Small intestine (tissue), 16 donors: ENCODE data around the gene GALNT17. TPM values are rescaled to one million over a fixed set of nuclear protein-coding genes. Genes with fewer than 3 reads are reported as not detected.

ENCODE experiments used
- DNase-seq, 2 donors: peaks; one replicate each; pipeline versions ENCODE4 v3.0.0 to v3.0.0-alpha.2; 2013
- FAIRE-seq: peaks from 2 replicates; lab custom pipeline; 2012; peaks lifted over from hg19 to GRCh38; lab: Jason Lieb, UNC
- H3K27ac ChIP-seq, 3 donors: one replicate each; pipeline ENCODE4 v1.5.1; 2013; ENCODE audit warnings: low read length in 2 of 3, mild to moderate bottlenecking in 2 of 3, control low read depth in 1 of 3, inconsistent platforms in 1 of 3, low read depth in 1 of 3, moderate library complexity in 1 of 3
- H3K27me3 ChIP-seq, 3 donors: one replicate each; pipeline ENCODE4 v1.6.1; 2013; ENCODE audit warnings: low read length in 3 of 3, inconsistent platforms in 1 of 3; ENCODE audit not compliant: control insufficient read depth in 3 of 3, insufficient read depth in 3 of 3
- H3K36me3 ChIP-seq, 3 donors: one replicate each; pipeline ENCODE4 v1.6.1; 2013; ENCODE audit warnings: low read length in 3 of 3, inconsistent platforms in 1 of 3, low read depth in 1 of 3, mild to moderate bottlenecking in 1 of 3, moderate library complexity in 1 of 3; ENCODE audit not compliant: control insufficient read depth in 3 of 3, insufficient read depth in 2 of 3
- H3K4me1 ChIP-seq, 3 donors: one replicate each; pipeline ENCODE4 v1.6.1; 2013; ENCODE audit warnings: low read length in 2 of 3, inconsistent platforms in 1 of 3, low read depth in 1 of 3, mild to moderate bottlenecking in 1 of 3, moderate library complexity in 1 of 3; ENCODE audit not compliant: control insufficient read depth in 3 of 3, insufficient read depth in 2 of 3
- H3K4me3 ChIP-seq, 3 donors: one replicate each; pipeline ENCODE4 v1.5.1; 2013; ENCODE audit warnings: low read length in 3 of 3, control low read depth in 1 of 3, inconsistent platforms in 1 of 3, low read depth in 1 of 3, mild to moderate bottlenecking in 1 of 3, moderate library complexity in 1 of 3
- H3K9me3 ChIP-seq, 2 donors: one replicate each; pipeline ENCODE4 v1.6.1; 2013; ENCODE audit warnings: low read depth in 1 of 2, low read length in 1 of 2; ENCODE audit not compliant: control insufficient read depth in 2 of 2, insufficient read depth in 1 of 2
- WGBS, 3 donors: extraction: QIAGEN DNeasy Blood & Tissue Kit; methylation state at CpG; one replicate each; pipeline ENCODE4 v1.1.7; 2013; 5-methylcytosine and 5-hydroxymethylcytosine counted together
- long read RNA-seq, 10 donors: transcript quantifications; one replicate each; lab custom pipeline, GENCODE V29; 2026
- polyA plus RNA-seq, 4 donors: library from polyadenylated mRNA; stranded (reverse) in 3 of 4; unstranded in 1 of 4; fragments of 200-250 nt in 3 of 4; fragments of 120-200 nt in 1 of 4; gene quantifications; one replicate each; pipeline versions ENCODE4 v1.2.1 to v1.2.3, GENCODE V29; 2013
- donor health status: healthy with polysubstance abuse.
- donor health status: control.
- donor health status: control.
- donor health status: Bipolar disorder and iron deficiency.
- donor health status: healthy.

Gene GALNT17
- polyA plus RNA-seq, result 1 to 10 TPM in 1 of 4 donors, under 1 TPM in 2, not detected in 1; 0.34 to 2.9 (median 0.54) TPM
- long read RNA-seq, donor 1, result 0 reads
- long read RNA-seq, donor 2, result 0 reads
- long read RNA-seq, donor 3, result 0 reads
- long read RNA-seq, donor 4, result 0 reads
- long read RNA-seq, donor 5, result 0 reads
- long read RNA-seq, donor 6, result 0 reads
- long read RNA-seq, donor 7, partial matches to known transcripts, result 24 of 26 reads
- long read RNA-seq, donor 7, other reads (novel, unspliced or antisense), result 0 of 26 reads
- long read RNA-seq, donor 8, result 0 reads
- long read RNA-seq, donor 9, result 0 reads
- long read RNA-seq, donor 10, partial matches to known transcripts, result 0 of 1 reads
- long read RNA-seq, donor 10, other reads (novel, unspliced or antisense), result 0 of 1 reads

DNA sequence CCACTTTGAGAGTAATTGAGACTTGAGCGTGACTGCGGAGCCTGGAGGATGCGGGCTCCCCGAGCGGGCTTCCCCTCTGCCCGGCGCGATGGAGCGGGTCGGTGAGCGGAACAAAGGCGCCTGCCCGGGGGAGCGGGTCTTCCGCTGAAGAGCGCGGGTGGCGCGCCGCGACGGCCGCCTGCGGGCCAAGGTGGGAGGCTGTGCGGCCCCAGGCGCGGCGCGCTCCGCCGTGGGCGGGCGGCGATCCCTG, at the start of gene GALNT17:
Gene GALNT17 (plus strand): TSS at position 18 of the 250 bp plus-strand sequence.
- H3K27ac ChIP-seq, result no peak within 1 kb of the TSS
- DNase-seq (no peak), FAIRE-seq (no peak)
- no peaks in the 10 kb centered on the region for H3K4me1 ChIP-seq
- 2 to 19% (median 13%) methylated on average over 22 to 34 of the region's 34 CpGs for WGBS, 3 donors
- peaks cover 0 to 35% (median 5%) of the 10 kb centered on the region in 3 donors for H3K27me3 ChIP-seq
- no peaks in the 10 kb centered on the region for H3K9me3 ChIP-seq
- peak within 1 kb of the TSS; percentile 23 to 32 (median 24) for H3K4me3 ChIP-seq
- H3K36me3 ChIP-seq, result no peaks in the 10 kb centered on the region

- Histone ChIP-seq H3K27me3 (no peaks in the 10 kb centered on the region), H3K27ac (no peak overlapping the region), H3K4me3 (no peak overlapping the region), H3K9me3 (peaks cover 0 to 2% of the 10 kb centered on the region in 2 donors), H3K36me3 (no peaks in the 10 kb centered on the region), H3K4me1 (no peaks in the 10 kb centered on the region)
- FAIRE-seq (no peak), DNase-seq (no peak)
- WGBS, 3 donors, result 64 to 79% (median 68%) methylated on average over 2 of the region's 2 CpGs
Measured at GRCh38 chr7:71095266-71095860, 36.6 kb upstream of the GALNT17 start.

- no peaks in the 10 kb centered on the region for H3K4me1 ChIP-seq
- no peak overlapping the region for H3K4me3 ChIP-seq
- H3K27ac ChIP-seq, result no peak overlapping the region
- no peaks in the 10 kb centered on the region for H3K27me3 ChIP-seq
- WGBS, 3 donors, result 83 to 97% (median 95%) methylated on average over 1 of the region's 1 CpG
- no peaks in the 10 kb centered on the region for H3K36me3 ChIP-seq
- FAIRE-seq (no peak), DNase-seq (no peak)
- H3K9me3 ChIP-seq, result peaks cover 0 to 2% of the 10 kb centered on the region in 2 donors
Measured at GRCh38 chr7:71096351-71096750, 35.6 kb upstream of the GALNT17 start.

DNA sequence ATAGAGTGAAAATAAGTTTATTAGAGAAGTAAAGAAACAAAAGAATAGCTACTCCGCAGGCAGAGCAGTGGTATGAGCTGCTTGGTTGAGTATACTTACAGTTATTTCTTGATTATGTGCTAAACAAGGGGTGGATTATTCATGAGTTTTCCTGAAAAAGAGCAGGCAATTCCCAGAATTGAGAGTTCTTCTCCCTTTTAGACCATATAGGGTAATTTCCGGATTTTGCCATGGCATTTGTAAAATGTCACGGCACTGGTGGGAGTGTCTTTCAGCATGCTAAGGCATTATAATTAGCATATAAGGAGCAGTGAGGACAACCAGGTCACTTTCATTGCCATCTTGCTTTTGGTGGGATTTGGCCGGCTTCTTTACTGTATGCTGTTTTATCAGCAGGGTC, 25.7 kb upstream of the GALNT17 start:
- no peak for FAIRE-seq

GRCh38 chr7:71112436-71112835, 19.5 kb upstream of the GALNT17 start:
- Histone ChIP-seq H3K27me3 (no peaks in the 10 kb centered on the region), H3K9me3 (no peaks in the 10 kb centered on the region), H3K4me3 (no peak overlapping the region), H3K27ac (no peak overlapping the region), H3K4me1 (no peaks in the 10 kb centered on the region), H3K36me3 (no peaks in the 10 kb centered on the region)
- WGBS, 3 donors, result 47 to 69% (median 50%) methylated on average over 4 of the region's 4 CpGs
- no peak for DNase-seq
- FAIRE-seq, result no peak

More for the DNA sequence above, 25.7 kb upstream of the GALNT17 start:
- H3K36me3 ChIP-seq, result no peaks in the 10 kb centered on the region
- no peak overlapping the region for H3K27ac ChIP-seq
- WGBS, 3 donors, result 81 to 86% (median 83%) methylated on average over 4 of the region's 4 CpGs
- H3K9me3 ChIP-seq, result peaks cover 0 to 7% of the 10 kb centered on the region in 2 donors
- no peak for DNase-seq
- no peak overlapping the region for H3K4me3 ChIP-seq
- no peaks in the 10 kb centered on the region for H3K4me1 ChIP-seq
- no peaks in the 10 kb centered on the region for H3K27me3 ChIP-seq

GRCh38 chr7:71120096-71120495, 11.8 kb upstream of the GALNT17 start:
- H3K27ac ChIP-seq, result no peak overlapping the region
- 94 to 97% (median 95%) methylated on average over 3 of the region's 3 CpGs for WGBS, 3 donors
- no peaks in the 10 kb centered on the region for H3K36me3 ChIP-seq
- no peak overlapping the region for H3K4me3 ChIP-seq
- no peak for DNase-seq
- H3K4me1 ChIP-seq, result no peaks in the 10 kb centered on the region
- FAIRE-seq, result no peak
- H3K9me3 ChIP-seq, result no peaks in the 10 kb centered on the region
- no peaks in the 10 kb centered on the region for H3K27me3 ChIP-seq

DNA sequence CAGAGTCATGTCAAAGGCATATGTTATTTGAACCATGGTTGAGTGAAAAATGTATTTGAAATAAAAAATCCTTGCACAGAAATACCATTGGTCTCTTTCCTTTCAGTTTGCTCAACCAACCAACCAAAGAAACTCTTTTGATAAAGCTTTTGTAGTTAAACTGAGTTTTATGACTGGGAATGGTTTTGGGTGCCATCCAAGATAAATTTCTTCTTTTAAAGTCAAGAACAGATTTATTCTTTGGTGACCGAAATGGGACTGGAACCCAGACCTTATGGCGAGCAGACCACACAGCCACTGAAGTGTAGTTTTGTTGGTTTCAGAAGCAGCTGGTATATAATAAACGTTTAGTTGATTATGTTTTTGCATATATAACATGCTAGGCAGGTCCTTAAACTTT, 2.8 kb upstream of the GALNT17 start:
- Histone ChIP-seq H3K9me3 (no peaks in the 10 kb centered on the region), H3K36me3 (no peaks in the 10 kb centered on the region), H3K4me3 (no peak overlapping the region), H3K27ac (no peak overlapping the region), H3K27me3 (peaks cover 0 to 32% (median 5%) of the 10 kb centered on the region in 3 donors), H3K4me1 (no peaks in the 10 kb centered on the region)
- 66 to 72% (median 69%) methylated on average over 3 of the region's 3 CpGs for WGBS, 3 donors
- FAIRE-seq, result no peak
- no peak for DNase-seq

- no peak overlapping the region for H3K4me3 ChIP-seq
- H3K36me3 ChIP-seq, result no peaks in the 10 kb centered on the region
- H3K27ac ChIP-seq, result no peak overlapping the region
- H3K4me1 ChIP-seq, result no peaks in the 10 kb centered on the region
- peaks cover 0 to 35% (median 5%) of the 10 kb centered on the region in 3 donors for H3K27me3 ChIP-seq
- no peak for DNase-seq
- H3K9me3 ChIP-seq, result no peaks in the 10 kb centered on the region
- no peak for FAIRE-seq
- 39 to 54% (median 46%) methylated on average over 5 of the region's 5 CpGs for WGBS, 3 donors
Measured at GRCh38 chr7:71130031-71130679, 1.8 kb upstream of the GALNT17 start.
